ENCODE results near the gene GALNT13.
A peak's percentile ranks its signal among the peaks of the same experiment; 100 is the strongest.

GALNT13 gene

GRCh38 chr2:154343282-154343681 lies 471.6 kb downstream of the GALNT13 start:
- no peak for DNase-seq (ENCODE audit: low read depth)
- no peak overlapping the region for H3K4me3 ChIP-seq (ENCODE audit: low read length)
- TF ChIP-seq, protein P1, sequence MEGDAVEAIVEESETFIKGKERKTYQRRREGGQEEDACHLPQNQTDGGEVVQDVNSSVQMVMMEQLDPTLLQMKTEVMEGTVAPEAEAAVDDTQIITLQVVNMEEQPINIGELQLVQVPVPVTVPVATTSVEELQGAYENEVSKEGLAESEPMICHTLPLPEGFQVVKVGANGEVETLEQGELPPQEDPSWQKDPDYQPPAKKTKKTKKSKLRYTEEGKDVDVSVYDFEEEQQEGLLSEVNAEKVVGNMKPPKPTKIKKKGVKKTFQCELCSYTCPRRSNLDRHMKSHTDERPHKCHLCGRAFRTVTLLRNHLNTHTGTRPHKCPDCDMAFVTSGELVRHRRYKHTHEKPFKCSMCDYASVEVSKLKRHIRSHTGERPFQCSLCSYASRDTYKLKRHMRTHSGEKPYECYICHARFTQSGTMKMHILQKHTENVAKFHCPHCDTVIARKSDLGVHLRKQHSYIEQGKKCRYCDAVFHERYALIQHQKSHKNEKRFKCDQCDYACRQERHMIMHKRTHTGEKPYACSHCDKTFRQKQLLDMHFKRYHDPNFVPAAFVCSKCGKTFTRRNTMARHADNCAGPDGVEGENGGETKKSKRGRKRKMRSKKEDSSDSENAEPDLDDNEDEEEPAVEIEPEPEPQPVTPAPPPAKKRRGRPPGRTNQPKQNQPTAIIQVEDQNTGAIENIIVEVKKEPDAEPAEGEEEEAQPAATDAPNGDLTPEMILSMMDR (conservative IDR thresholded peaks at IDR 0.05; ENCODE audit: low read length) = no peak

DNA sequence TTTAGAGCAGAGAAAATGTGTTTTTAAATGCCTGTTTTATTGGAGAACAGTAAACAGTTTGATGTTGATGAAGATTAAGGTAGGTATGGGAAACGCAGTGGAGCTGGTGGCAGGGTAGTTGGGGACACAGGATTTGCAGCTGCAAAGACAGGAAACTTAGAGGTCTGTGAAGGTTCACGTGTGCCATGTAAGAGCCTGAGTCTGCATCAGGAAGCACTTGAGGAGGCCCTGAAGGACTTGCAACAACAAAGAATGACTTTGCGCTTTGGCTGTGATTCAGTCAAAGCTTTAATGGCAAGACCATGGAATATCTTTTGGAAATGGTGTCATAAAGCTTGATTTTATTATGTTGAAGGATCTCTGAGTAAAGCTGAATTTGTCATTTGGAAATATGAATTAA lies 479.2 kb downstream of the GALNT13 start:
- TF ChIP-seq, protein P1 (conservative IDR thresholded peaks at IDR 0.05; ENCODE audit: low read length) = no peak
- no peak overlapping the region for H3K4me3 ChIP-seq (ENCODE audit: low read length)
- no peak for DNase-seq (ENCODE audit: low read depth)

GRCh38 chr2:154361276-154361675 lies 489.6 kb downstream of the GALNT13 start:
- H3K4me3 ChIP-seq (ENCODE audit: low read length) = no peak overlapping the region
- TF ChIP-seq, protein P1 (conservative IDR thresholded peaks at IDR 0.05; ENCODE audit: low read length) = no peak
- DNase-seq (ENCODE audit: low read depth) = no peak

DNA sequence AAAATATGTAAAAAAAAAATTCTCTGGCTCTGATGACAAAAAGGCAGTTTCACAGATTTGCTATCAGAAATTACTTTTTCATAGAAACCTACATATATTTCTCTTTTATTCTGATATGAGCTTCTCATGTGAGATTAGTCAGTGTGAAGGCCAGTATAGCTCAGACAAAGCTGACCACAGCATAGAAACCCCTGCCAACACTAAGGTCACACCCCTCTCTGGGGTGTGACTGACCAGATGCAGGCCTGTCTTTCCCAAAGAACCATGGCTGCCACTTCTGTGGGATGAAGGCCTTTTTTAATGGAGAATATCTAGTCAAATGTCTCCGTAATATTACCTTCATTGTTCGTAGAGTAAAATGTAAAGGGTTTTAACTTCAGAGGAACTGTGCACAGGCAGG lies 496.4 kb downstream of the GALNT13 start:
- H3K4me3 ChIP-seq (ENCODE audit: low read length) = no peak overlapping the region
- TF ChIP-seq, protein P1 (conservative IDR thresholded peaks at IDR 0.05; ENCODE audit: low read length) = no peak
- DNase-seq (ENCODE audit: low read depth) = no peak

DNA sequence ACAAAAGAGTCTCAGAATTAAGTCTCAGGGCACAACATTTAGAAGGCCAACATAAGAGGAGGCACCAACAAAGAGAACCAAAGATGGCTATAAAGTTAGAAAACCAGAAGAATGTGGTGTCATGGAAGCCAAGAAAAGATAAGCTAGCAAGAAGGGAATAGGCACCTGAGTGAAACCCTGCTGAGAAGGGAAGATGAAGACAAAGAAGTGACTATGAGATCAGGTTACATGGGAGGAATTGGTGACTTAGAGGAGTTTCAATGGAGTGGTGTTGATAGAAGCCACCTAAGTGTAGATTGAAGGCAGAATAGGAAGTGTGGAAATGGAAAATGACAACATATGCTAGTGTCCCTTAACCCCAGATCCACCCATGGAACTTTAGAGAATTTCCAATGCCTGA lies 499.2 kb downstream of the GALNT13 start:
- TF ChIP-seq, protein P1 (conservative IDR thresholded peaks at IDR 0.05; ENCODE audit: low read length) = no peak
- DNase-seq (ENCODE audit: low read depth) = no peak
- H3K4me3 ChIP-seq (ENCODE audit: low read length) = no peak overlapping the region

- no peak overlapping the region for H3K4me3 ChIP-seq (ENCODE audit: low read length)
- DNase-seq (ENCODE audit: low read depth) = no peak
- TF ChIP-seq, protein P1 (conservative IDR thresholded peaks at IDR 0.05; ENCODE audit: low read length) = no peak
These were observed 502.7 kb downstream of the GALNT13 start for GRCh38 chr2:154374416-154374815.

DNA sequence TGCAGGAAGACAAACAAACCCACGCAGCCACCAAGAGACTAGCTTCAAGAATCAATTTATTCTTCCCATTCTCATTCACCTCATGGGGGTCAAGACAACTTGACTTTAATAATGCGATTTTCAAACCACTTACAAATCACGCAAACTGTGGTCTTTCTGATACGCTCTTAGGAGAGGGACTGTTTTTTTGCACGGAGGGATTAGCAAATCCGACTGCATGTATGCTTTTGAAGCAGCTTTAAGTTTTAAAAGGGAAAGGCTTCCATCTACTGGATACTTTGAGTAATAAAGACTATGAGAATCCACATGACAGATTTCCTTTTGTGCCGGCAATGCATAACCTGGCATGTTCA lies 503.8 kb downstream of the GALNT13 start:
- H3K4me3 ChIP-seq (ENCODE audit: low read length) = no peak overlapping the region; the same call in 1 of the 2 replicates
- DNase-seq (ENCODE audit: low read depth) = peak; percentile 54
- TF ChIP-seq, protein P1 (conservative IDR thresholded peaks at IDR 0.05; ENCODE audit: low read length) = peak; percentile 52

Data from AG10803 (cell line).